ENCODE data around the gene ZNF165. TPM values are rescaled to one million over a fixed set of nuclear protein-coding genes. Genes with fewer than 3 reads are reported as not detected.
A peak's percentile ranks its signal among the peaks of the same experiment; 100 is the strongest.
"Not testable (repeated sequence)": the region's sequence is repeated elsewhere in the genome, so short reads cannot be mapped to it uniquely, and the experiment has no call there.

The ZNF165 gene
- total RNA-seq, 8 experiments from 2014 or later = 0.56 to 2.1 (median 0.79) TPM

GRCh38 chr6:28102222-28102621 lies 21.9 kb downstream of the ZNF165 start:
- in situ Hi-C loops (cut with MboI; ENCODE audit: low pct_unique_long_range_greater_than_20kb in 2 of 9, low sequenced_read_pairs in 9 of 9, unreplicated experiment in 9 of 9); H3K27ac ChIP-seq; H3K4me1 ChIP-seq (replicated peaks in 1 of 2); ATAC-seq (replicated peaks in 6 of 8); H3K4me3 ChIP-seq: not testable (repeated sequence)
- WGBS, 10 experiments = 29 to 100% (median 77%) methylated on average over 1 to 7 of the region's 7 CpGs

DNA sequence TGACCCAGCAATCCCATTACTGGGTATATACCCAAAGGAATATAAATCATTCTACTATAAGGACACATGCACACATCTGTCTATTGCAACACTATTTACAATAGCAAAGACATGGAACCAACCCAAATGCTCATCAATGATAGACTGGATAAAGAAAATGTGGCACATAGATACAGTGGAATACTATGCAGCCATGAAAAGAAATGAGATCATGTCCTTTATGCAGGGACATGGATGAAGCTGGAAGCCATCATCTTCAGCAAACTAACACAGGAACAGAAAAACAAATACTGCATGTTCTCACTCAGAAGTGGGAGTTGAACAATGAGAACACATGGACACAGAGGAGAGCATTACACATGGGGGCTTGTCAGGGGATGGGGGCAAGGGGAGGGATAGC lies 22.3 kb downstream of the ZNF165 start:
- in situ Hi-C loops (cut with MboI; ENCODE audit: low pct_unique_long_range_greater_than_20kb in 2 of 9, low sequenced_read_pairs in 9 of 9, unreplicated experiment in 9 of 9); H3K4me3 ChIP-seq; H3K4me1 ChIP-seq (replicated peaks in 1 of 2); H3K27ac ChIP-seq; ATAC-seq (replicated peaks in 6 of 8): not testable (repeated sequence)

- 0 to 21% (median 1%) methylated on average over 3 to 23 of the region's 54 CpGs; no CpG with 5 or more reads in 1 of the 10 experiments for WGBS, 10 experiments
- Histone ChIP-seq H3K27ac (peak overlapping the region in 1 of 2 donors; percentile 60), H3K4me3 (peak overlapping the region; percentile 67 to 89 (median 76)), H3K4me1 (replicated peaks in 1 of 2) (peaks cover 2 to 3% of the 10 kb centered on the region in 2 donors)
- peak; percentile 98 to 100 (median 99) for ATAC-seq (replicated peaks in 6 of 8)
- in situ Hi-C loops (cut with MboI; ENCODE audit: low pct_unique_long_range_greater_than_20kb in 2 of 9, low sequenced_read_pairs in 9 of 9, unreplicated experiment in 9 of 9) = no loop called here
These were observed 24.2 kb downstream of the ZNF165 start for GRCh38 chr6:28104392-28105244.

DNA sequence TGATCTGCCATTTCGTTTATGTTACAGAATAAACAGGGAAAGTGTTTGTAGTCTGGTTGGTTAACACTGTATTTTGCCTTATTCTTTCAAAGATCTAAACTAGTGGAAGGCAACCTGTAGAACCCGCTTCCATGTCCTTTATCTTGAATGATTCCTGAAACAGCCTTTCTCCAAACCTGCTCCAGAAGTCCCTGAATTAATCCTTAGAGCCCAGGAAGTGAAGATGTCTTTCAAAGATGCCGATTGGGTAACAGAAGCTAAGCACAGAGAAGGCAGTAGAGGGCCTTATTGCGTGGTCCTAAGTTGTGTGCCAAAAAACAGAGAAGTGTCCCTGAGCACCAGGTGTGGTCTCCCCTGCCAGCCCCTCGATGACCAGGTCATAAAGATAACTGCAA lies 24.9 kb downstream of the ZNF165 start:
- Histone ChIP-seq H3K4me1 (replicated peaks in 1 of 2) (peaks cover 2 to 3% of the 10 kb centered on the region in 2 donors), H3K27ac (peak overlapping the region in 1 of 2 donors; percentile 60), H3K4me3 (peak overlapping the region; percentile 67 to 89 (median 76))
- 11 to 50% (median 28%) methylated on average over 1 to 5 of the region's 5 CpGs for WGBS, 10 experiments
- in situ Hi-C loops (cut with MboI; ENCODE audit: low pct_unique_long_range_greater_than_20kb in 2 of 9, low sequenced_read_pairs in 9 of 9, unreplicated experiment in 9 of 9) = no loop called here
- ATAC-seq (replicated peaks in 6 of 8) = peak in 3 of 8 experiments; percentile 12 to 18 (median 12)

- H3K27ac ChIP-seq = no peak overlapping the region
- ATAC-seq (replicated peaks in 6 of 8) = no peak
- no peak overlapping the region for H3K4me3 ChIP-seq
- in situ Hi-C loops (cut with MboI; ENCODE audit: low pct_unique_long_range_greater_than_20kb in 2 of 9, low sequenced_read_pairs in 9 of 9, unreplicated experiment in 9 of 9) = no loop called here
- WGBS, 10 experiments = 50 to 93% (median 70%) methylated on average over 2 of the region's 3 CpGs; no CpG with 5 or more reads in 3 of the 10 experiments
- H3K4me1 ChIP-seq (replicated peaks in 1 of 2) = peaks cover 2 to 3% of the 10 kb centered on the region in 2 donors
These were observed 27.1 kb downstream of the ZNF165 start for GRCh38 chr6:28107506-28107905.

- in situ Hi-C loops (cut with MboI; ENCODE audit: low pct_unique_long_range_greater_than_20kb in 2 of 9, low sequenced_read_pairs in 9 of 9, unreplicated experiment in 9 of 9) = no loop called here
- H3K4me1 ChIP-seq (replicated peaks in 1 of 2) = no peaks in the 10 kb centered on the region
- H3K4me3 ChIP-seq = no peak overlapping the region
- H3K27ac ChIP-seq = no peak overlapping the region
- no peak for ATAC-seq (replicated peaks in 6 of 8)
- WGBS, 10 experiments = 40 to 100% (median 89%) methylated on average over 1 to 3 of the region's 3 CpGs
These were observed 31.6 kb downstream of the ZNF165 start for GRCh38 chr6:28111964-28112363.

GRCh38 chr6:28115799-28116198 lies 35.4 kb downstream of the ZNF165 start:
- WGBS, 10 experiments = 37 to 93% (median 82%) methylated on average over 1 to 2 of the region's 2 CpGs; no CpG with 5 or more reads in 2 of the 10 experiments
- ATAC-seq (replicated peaks in 6 of 8) = no peak
- in situ Hi-C loops (cut with MboI; ENCODE audit: low pct_unique_long_range_greater_than_20kb in 2 of 9, low sequenced_read_pairs in 9 of 9, unreplicated experiment in 9 of 9) = no loop called here

DNA sequence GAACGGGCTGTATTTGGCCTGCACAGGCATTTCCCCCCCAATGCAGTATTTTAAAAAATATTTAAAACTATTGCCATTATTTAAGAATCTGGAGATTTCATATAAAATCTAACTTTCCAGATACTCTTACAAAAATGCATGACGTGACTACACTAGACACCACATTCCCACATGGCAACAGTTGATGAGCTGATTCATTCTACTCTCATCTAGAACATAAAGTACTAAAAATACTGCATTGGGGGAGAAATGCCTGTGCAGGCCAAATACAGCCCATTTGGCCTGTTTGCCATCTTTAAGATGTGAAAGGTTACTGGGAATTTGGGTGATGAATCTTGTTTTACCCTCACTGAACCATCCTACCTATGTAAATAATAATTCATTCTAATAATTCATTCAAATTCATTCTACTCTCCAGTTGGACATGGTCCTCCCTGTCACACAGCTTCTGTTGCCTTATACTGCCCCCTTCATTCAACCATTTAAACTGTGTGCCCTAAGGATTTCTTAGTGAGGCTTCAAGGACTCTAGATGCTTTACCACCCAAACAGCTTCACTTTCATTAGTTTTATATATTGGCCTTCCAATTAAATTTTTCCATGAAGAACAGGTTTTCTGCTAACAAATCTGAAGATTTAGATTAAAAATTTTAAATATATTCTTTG lies 37.1 kb downstream of the ZNF165 start:
- 83 to 100% (median 100%) methylated on average over 1 to 2 of the region's 2 CpGs; no CpG with 5 or more reads in 2 of the 10 experiments for WGBS, 10 experiments
- in situ Hi-C loops (cut with MboI; ENCODE audit: low pct_unique_long_range_greater_than_20kb in 2 of 9, low sequenced_read_pairs in 9 of 9, unreplicated experiment in 9 of 9) = no loop called here
- ATAC-seq (replicated peaks in 6 of 8) = no peak
- Histone ChIP-seq H3K4me1 (replicated peaks in 1 of 2) (no peaks in the 10 kb centered on the region), H3K4me3 (no peak overlapping the region), H3K27ac (no peak overlapping the region)

More at GRCh38 chr6:28115799-28116198, 35.4 kb downstream of the ZNF165 start:
- Histone ChIP-seq H3K4me1 (replicated peaks in 1 of 2) (no peaks in the 10 kb centered on the region), H3K27ac (no peak overlapping the region), H3K4me3 (no peak overlapping the region)

DNA sequence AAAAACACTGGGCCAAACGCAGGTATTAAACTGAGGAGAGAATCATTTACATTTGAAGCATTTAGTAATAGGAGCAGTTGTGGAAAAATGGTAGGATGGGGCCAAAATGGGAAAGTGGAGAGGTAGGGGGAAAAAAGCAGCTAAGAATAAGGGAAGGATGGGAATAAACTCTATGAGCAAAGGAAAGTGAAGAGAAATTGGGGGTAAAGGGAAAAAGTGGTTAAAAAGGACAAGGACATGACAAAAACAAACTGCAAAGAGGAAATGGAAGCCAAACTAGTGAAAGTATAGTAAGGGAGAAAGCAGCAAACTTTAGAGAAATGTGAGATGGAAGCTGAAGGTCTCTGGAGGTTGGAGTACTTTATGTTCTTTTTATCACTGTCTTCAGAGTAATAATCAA lies 37.8 kb downstream of the ZNF165 start:
- Histone ChIP-seq H3K27ac (no peak overlapping the region), H3K4me3 (no peak overlapping the region), H3K4me1 (replicated peaks in 1 of 2) (no peaks in the 10 kb centered on the region)
- 7 to 100% (median 80%) methylated on average over 1 of the region's 1 CpG; no CpG with 5 or more reads in 1 of the 10 experiments for WGBS, 10 experiments
- in situ Hi-C loops (cut with MboI; ENCODE audit: low pct_unique_long_range_greater_than_20kb in 2 of 9, low sequenced_read_pairs in 9 of 9, unreplicated experiment in 9 of 9) = no loop called here
- no peak for ATAC-seq (replicated peaks in 6 of 8)

GRCh38 chr6:28121876-28122275 lies 41.5 kb downstream of the ZNF165 start:
- no peak for ATAC-seq (replicated peaks in 6 of 8)
- Histone ChIP-seq H3K4me1 (replicated peaks in 1 of 2) (peaks cover 10 to 14% of the 10 kb centered on the region in 2 donors), H3K27ac (no peak overlapping the region), H3K4me3 (no peak overlapping the region)
- 44 to 100% (median 96%) methylated on average over 1 to 2 of the region's 2 CpGs for WGBS, 10 experiments
- in situ Hi-C loops (cut with MboI; ENCODE audit: low pct_unique_long_range_greater_than_20kb in 2 of 9, low sequenced_read_pairs in 9 of 9, unreplicated experiment in 9 of 9) = no loop called here

DNA sequence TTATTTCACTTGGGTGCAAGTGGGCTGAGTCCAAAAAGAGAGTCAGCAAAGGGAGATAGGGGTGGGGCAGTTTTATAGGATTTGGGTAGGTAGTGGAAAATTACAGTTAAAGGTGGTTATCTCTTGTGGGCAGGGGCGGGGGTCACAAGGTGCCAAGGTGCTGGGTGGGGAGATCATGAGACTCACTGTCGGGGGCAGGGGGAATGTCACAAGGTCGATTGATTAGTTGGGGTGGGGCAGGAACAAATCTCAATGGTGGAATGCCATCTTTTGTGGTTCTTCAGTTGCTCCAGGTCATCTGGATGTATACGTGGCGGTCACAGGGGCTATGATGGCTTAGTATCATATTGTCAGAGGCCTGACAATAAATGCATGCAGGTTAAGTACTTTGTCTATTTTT lies 41.9 kb downstream of the ZNF165 start:
- in situ Hi-C loops (cut with MboI; ENCODE audit: low pct_unique_long_range_greater_than_20kb in 2 of 9, low sequenced_read_pairs in 9 of 9, unreplicated experiment in 9 of 9); ATAC-seq (replicated peaks in 6 of 8); H3K27ac ChIP-seq; H3K4me3 ChIP-seq: not testable (repeated sequence)
- 100% methylated on average over 1 to 2 of the region's 5 CpGs; no CpG with 5 or more reads in 7 of the 10 experiments for WGBS, 10 experiments
- peaks cover 10 to 14% of the 10 kb centered on the region in 2 donors for H3K4me1 ChIP-seq (replicated peaks in 1 of 2)

DNA sequence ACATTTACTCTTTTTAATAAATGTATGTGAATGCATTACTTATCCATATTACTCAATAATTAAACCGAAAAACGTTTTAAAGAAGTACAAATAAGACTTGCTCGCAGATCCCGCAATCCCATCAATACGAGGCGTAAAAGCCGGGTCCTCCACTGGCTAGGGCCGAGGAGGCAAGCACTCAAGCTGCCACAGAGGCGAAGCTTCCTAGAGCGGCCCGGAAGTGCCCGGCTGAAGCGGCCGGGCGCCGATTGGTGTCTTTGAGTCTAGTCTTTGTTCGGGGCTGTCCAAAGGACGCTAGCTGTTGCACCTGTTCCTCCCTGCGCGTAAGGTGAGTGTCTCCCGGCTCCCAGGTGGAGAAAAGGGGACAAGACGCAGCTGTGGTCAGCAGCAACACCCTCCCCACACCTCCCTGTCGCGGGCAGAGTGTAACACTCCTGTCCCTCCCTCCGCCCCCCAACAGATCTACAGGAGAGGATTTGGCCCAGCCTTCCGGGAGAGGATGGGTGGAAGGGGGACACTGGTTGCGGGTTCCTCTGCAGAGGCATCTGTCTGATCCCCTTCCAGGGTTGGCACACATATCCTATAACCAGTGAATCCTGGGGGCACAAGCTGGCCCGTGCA lies 44.1 kb downstream of the ZNF165 start, which contains the start of gene ZSCAN16:
TSS of gene ZSCAN16 (plus strand) at position 260 of the 621 bp plus-strand sequence. CDS start 835 bp downstream, outside the sequence.
- 0 to 2% (median 0%) methylated on average over 3 to 15 of the region's 28 CpGs; no CpG with 5 or more reads in 4 of the 10 experiments for WGBS, 10 experiments
- H3K4me3 ChIP-seq = peak within 1 kb of the TSS; percentile 55 to 96 (median 81)

More for the DNA sequence above, 44.1 kb downstream of the ZNF165 start, which contains the start of gene ZSCAN16:
- peak; percentile 99 to 100 (median 100) for ATAC-seq (replicated peaks in 6 of 8)
- in situ Hi-C loops (cut with MboI; ENCODE audit: low pct_unique_long_range_greater_than_20kb in 2 of 9, low sequenced_read_pairs in 9 of 9, unreplicated experiment in 9 of 9) = no loop called here
- Histone ChIP-seq H3K27ac (peak within 1 kb of the TSS; percentile 23 to 61), H3K4me1 (replicated peaks in 1 of 2) (peaks cover 10 to 14% of the 10 kb centered on the region in 2 donors)

All from motor neuron (in vitro differentiated cells).